ENCODE data around the gene EMILIN3.

- TF ChIP-seq CTCF (IDR thresholded peaks at IDR 0.05; ENCODE audit: low read depth, low read length) (no peak), MAX (IDR thresholded peaks at IDR 0.05; ENCODE audit: low read depth, low read length) (no peak), POLR2A (IDR thresholded peaks at IDR 0.05; ENCODE audit: extremely low read depth, insufficient read length) (no peak), MYC (IDR thresholded peaks at IDR 0.05; ENCODE audit: low read depth, low read length) (no peak)
These were observed 25.0 kb upstream of the EMILIN3 start for GRCh38 chr20:41391587-41392001.
